Measurements from ENCODE around the gene STRIP2. TPM values are rescaled to one million over a fixed set of nuclear protein-coding genes. Genes with fewer than 3 reads are reported as not detected.

STRIP2 gene
- total and polyA plus RNA-seq, 2 experiments from 2014 or later, result 4.7 to 10.6 TPM

- H2AFZ ChIP-seq, result no peak overlapping the region
- no peaks in the 10 kb centered on the region for H3K9me2 ChIP-seq (ENCODE audit: insufficient read depth)
- no peaks in the 10 kb centered on the region for H3K36me3 ChIP-seq (ENCODE audit: insufficient read depth)
- H3K4me3 ChIP-seq, result no peak overlapping the region
- H3K27me3 ChIP-seq (ENCODE audit: insufficient read depth), result no peaks in the 10 kb centered on the region
- Mint-ChIP-seq H3K36me3 (ENCODE audit: low read depth) (no peaks in the 10 kb centered on the region), H3K4me1 (peaks cover 39% of the 10 kb centered on the region), H3K27ac (no peak overlapping the region), H3K4me3 (no peak overlapping the region), H3K27me3 (ENCODE audit: insufficient read depth, low read depth, poor library complexity) (no peaks in the 10 kb centered on the region), H3K9me3 (no peaks in the 10 kb centered on the region)
- no peak for ATAC-seq
- TF ChIP-seq POLR2AphosphoS5 (IDR thresholded peaks at IDR 0.05; ENCODE audit: low read depth), result no peak
- TF ChIP-seq STAT1 (IDR thresholded peaks at IDR 0.05; ENCODE audit: unreplicated experiment), result no peak
- no peak for TF ChIP-seq NANOG (IDR thresholded peaks at IDR 0.05; ENCODE audit: borderline replicate concordance)
- no peak for TF ChIP-seq ZNF114 (CRISPR knock-in tag; IDR thresholded peaks at IDR 0.05)
- no peak for TF ChIP-seq CREB1 (CRISPR knock-in tag; IDR thresholded peaks at IDR 0.05; ENCODE audit: low read depth)
- no peak for TF ChIP-seq EZH2 (IDR thresholded peaks at IDR 0.05; ENCODE audit: low read depth, unreplicated experiment)
- no peak for TF ChIP-seq ZNF331 (CRISPR knock-in tag; IDR thresholded peaks at IDR 0.05; ENCODE audit: low read depth)
- no peak for TF ChIP-seq CTCF (conservative IDR thresholded peaks at IDR 0.05; ENCODE audit: low read depth in 2 of 2)
- H3K79me2 ChIP-seq (replicated peaks; ENCODE audit: insufficient read depth), result no peaks in the 10 kb centered on the region
- no peaks in the 10 kb centered on the region for H3F3A ChIP-seq (replicated peaks; ENCODE audit: low read depth)
- H3K27ac ChIP-seq (ENCODE audit: low read depth), result peak overlapping the region; percentile 35; the same call in 1 of the 2 replicates
- H3K4me1 ChIP-seq (ENCODE audit: insufficient read depth), result peaks cover 26% of the 10 kb centered on the region
- DNase-seq (ENCODE audit: low spot score), result no peak
- H3K4me2 ChIP-seq, result no peak overlapping the region
- no peaks in the 10 kb centered on the region; the same call in 1 of the 2 replicates for H4K20me1 ChIP-seq (replicated peaks; ENCODE audit: insufficient read depth)
Observed at GRCh38 chr7:129387537-129387936, 46.7 kb upstream of the STRIP2 start.

GRCh38 chr7:129388333-129389098, 45.7 kb upstream of the STRIP2 start:
- no peaks in the 10 kb centered on the region; the same call in 1 of the 2 replicates for H4K20me1 ChIP-seq (replicated peaks; ENCODE audit: insufficient read depth)
- no peak overlapping the region for H2AFZ ChIP-seq
- no peak for TF ChIP-seq ZNF114 (CRISPR knock-in tag; IDR thresholded peaks at IDR 0.05)
- Mint-ChIP-seq H3K4me1 (peaks cover 39% of the 10 kb centered on the region), H3K27ac (no peak overlapping the region), H3K9me3 (no peaks in the 10 kb centered on the region), H3K4me3 (no peak overlapping the region), H3K36me3 (ENCODE audit: low read depth) (no peaks in the 10 kb centered on the region), H3K27me3 (ENCODE audit: insufficient read depth, low read depth, poor library complexity) (no peaks in the 10 kb centered on the region)
- H3K9me2 ChIP-seq (ENCODE audit: insufficient read depth), result no peaks in the 10 kb centered on the region
- H3K36me3 ChIP-seq (ENCODE audit: insufficient read depth), result no peaks in the 10 kb centered on the region
- ATAC-seq, result no peak
- H3K4me1 ChIP-seq (ENCODE audit: insufficient read depth), result peaks cover 26% of the 10 kb centered on the region
- H3K79me2 ChIP-seq (replicated peaks; ENCODE audit: insufficient read depth), result no peaks in the 10 kb centered on the region
- no peaks in the 10 kb centered on the region for H3K27me3 ChIP-seq (ENCODE audit: insufficient read depth)
- no peaks in the 10 kb centered on the region for H3F3A ChIP-seq (replicated peaks; ENCODE audit: low read depth)
- no peak overlapping the region for H3K4me2 ChIP-seq
- peak overlapping the region; percentile 35; the same call in 1 of the 2 replicates for H3K27ac ChIP-seq (ENCODE audit: low read depth)
- H3K4me3 ChIP-seq, result no peak overlapping the region
- no peak for DNase-seq (ENCODE audit: low spot score)

- no peaks in the 10 kb centered on the region for H3K27me3 Mint-ChIP-seq (ENCODE audit: insufficient read depth, low read depth, poor library complexity)
- no peak for DNase-seq (ENCODE audit: low spot score)
- TF ChIP-seq CTCF (conservative IDR thresholded peaks at IDR 0.05; ENCODE audit: low read depth in 2 of 2) (peak in 1 of 2 experiments; percentile 29; a peak in 1 of 4 replicates), CREB1 (CRISPR knock-in tag; IDR thresholded peaks at IDR 0.05; ENCODE audit: low read depth) (no peak)
Observed at GRCh38 chr7:129389829-129390228, 44.4 kb upstream of the STRIP2 start.

More at GRCh38 chr7:129389829-129390228, 44.4 kb upstream of the STRIP2 start:
- no peak overlapping the region for H3K4me2 ChIP-seq
- no peaks in the 10 kb centered on the region for H3F3A ChIP-seq (replicated peaks; ENCODE audit: low read depth)
- no peak for ATAC-seq
- no peaks in the 10 kb centered on the region for H3K79me2 ChIP-seq (replicated peaks; ENCODE audit: insufficient read depth)
- Mint-ChIP-seq H3K27ac (no peak overlapping the region), H3K4me1 (peaks cover 32% of the 10 kb centered on the region), H3K9me3 (no peaks in the 10 kb centered on the region), H3K36me3 (ENCODE audit: low read depth) (no peaks in the 10 kb centered on the region), H3K4me3 (no peak overlapping the region)
- no peaks in the 10 kb centered on the region; the same call in 1 of the 2 replicates for H4K20me1 ChIP-seq (replicated peaks; ENCODE audit: insufficient read depth)
- no peak overlapping the region for H3K27ac ChIP-seq (ENCODE audit: low read depth)
- no peaks in the 10 kb centered on the region for H3K36me3 ChIP-seq (ENCODE audit: insufficient read depth)
- no peak overlapping the region for H2AFZ ChIP-seq
- peaks cover 20% of the 10 kb centered on the region for H3K4me1 ChIP-seq (ENCODE audit: insufficient read depth)
- no peaks in the 10 kb centered on the region for H3K9me2 ChIP-seq (ENCODE audit: insufficient read depth)
- H3K4me3 ChIP-seq, result no peak overlapping the region
- H3K27me3 ChIP-seq (ENCODE audit: insufficient read depth), result no peaks in the 10 kb centered on the region
